ENCODE data around the gene TYW5. TPM values are rescaled to one million over a fixed set of nuclear protein-coding genes. Genes with fewer than 3 reads are reported as not detected.
A peak's percentile ranks its signal among the peaks of the same experiment; 100 is the strongest.

The TYW5 gene
- total and polyA plus RNA-seq, 2 donors (not counting 1 experiment from before 2014, with no cell fraction given): 5.8 to 10.1 TPM

DNA sequence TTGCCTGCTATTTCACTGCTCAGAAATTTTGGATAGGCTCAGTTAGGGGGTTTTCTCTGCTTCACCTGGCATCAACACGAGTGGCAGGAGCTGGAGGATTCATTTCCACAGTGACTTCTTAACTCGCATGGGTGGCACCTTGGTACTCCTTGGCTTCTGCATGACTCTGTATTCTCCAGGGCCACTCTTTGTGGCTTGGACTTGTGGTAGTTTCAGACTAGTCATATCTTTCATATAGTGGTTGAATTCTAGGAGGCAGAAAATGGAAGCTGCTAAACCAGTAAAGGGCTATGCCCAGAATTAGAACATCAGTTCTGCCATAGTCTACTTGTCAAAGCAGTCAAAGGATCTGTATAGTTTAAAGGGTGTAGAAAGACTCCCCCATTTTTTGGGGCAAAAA is 6.9 kb upstream of the TYW5 start:
- H3K27me3 ChIP-seq (ENCODE audit: control insufficient read depth, insufficient read depth, low read length): no peaks in the 10 kb centered on the region
- H3K9me3 ChIP-seq (ENCODE audit: control insufficient read depth, insufficient read depth, low read depth, low read length): no peaks in the 10 kb centered on the region
- DNase-seq (ENCODE audit: low read depth in 2 of 2): no peak
- H3K36me3 ChIP-seq (ENCODE audit: control insufficient read depth, insufficient read depth, low read length): peaks cover 2% of the 10 kb centered on the region
- no peak overlapping the region for H3K27ac ChIP-seq (ENCODE audit: insufficient read depth, low read length)
- no peak overlapping the region for H3K4me3 ChIP-seq (replicated peaks in 1 of 4; ENCODE audit: control extremely low read depth in 1 of 4, insufficient read depth in 1 of 4, low read depth in 3 of 4, low read length in 4 of 4)
- H3K79me2 ChIP-seq (ENCODE audit: control insufficient read depth, insufficient read depth, low read length): peaks cover 14% of the 10 kb centered on the region
- no peak overlapping the region for H3K9ac ChIP-seq (ENCODE audit: insufficient read depth, low read length)
- no peak overlapping the region for H2AFZ ChIP-seq (ENCODE audit: low read length)
- no peak overlapping the region for H3K4me2 ChIP-seq (ENCODE audit: extremely low read depth, insufficient read depth, low read length)
- H4K20me1 ChIP-seq (ENCODE audit: control insufficient read depth, extremely low read depth, insufficient read depth, low read length): no peaks in the 10 kb centered on the region
- no peaks in the 10 kb centered on the region for H3K4me1 ChIP-seq (ENCODE audit: control insufficient read depth, extremely low read depth, insufficient read depth, low read length)
- TF ChIP-seq, protein P1, sequence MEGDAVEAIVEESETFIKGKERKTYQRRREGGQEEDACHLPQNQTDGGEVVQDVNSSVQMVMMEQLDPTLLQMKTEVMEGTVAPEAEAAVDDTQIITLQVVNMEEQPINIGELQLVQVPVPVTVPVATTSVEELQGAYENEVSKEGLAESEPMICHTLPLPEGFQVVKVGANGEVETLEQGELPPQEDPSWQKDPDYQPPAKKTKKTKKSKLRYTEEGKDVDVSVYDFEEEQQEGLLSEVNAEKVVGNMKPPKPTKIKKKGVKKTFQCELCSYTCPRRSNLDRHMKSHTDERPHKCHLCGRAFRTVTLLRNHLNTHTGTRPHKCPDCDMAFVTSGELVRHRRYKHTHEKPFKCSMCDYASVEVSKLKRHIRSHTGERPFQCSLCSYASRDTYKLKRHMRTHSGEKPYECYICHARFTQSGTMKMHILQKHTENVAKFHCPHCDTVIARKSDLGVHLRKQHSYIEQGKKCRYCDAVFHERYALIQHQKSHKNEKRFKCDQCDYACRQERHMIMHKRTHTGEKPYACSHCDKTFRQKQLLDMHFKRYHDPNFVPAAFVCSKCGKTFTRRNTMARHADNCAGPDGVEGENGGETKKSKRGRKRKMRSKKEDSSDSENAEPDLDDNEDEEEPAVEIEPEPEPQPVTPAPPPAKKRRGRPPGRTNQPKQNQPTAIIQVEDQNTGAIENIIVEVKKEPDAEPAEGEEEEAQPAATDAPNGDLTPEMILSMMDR (conservative IDR thresholded peaks at IDR 0.05 in 1 of 2, IDR thresholded peaks at IDR 0.05 in 1 of 2; ENCODE audit: low read depth in 1 of 2, low read length in 2 of 2): no peak
- TF ChIP-seq EZH2 (IDR thresholded peaks at IDR 0.05; ENCODE audit: low read length, missing control alignments): no peak

DNA sequence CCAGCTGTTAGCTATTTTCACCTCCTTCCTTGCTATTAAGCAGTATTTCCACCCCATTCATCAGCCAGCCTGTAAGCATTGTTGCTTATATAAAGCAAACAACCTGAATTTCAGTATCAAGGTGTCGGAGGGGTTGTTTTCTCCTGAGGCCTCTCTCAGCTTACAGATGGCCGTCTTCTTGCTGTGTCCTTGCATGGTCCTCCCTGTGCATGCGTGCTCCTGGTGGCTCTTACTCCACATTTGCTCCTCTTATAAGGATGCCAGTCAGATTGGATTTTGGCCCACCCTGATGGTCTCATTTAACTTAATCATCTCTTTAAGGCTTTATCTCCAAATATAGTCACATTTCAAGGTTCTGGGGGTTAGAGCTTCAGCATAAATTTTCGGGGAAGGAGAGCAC is 2.7 kb upstream of the TYW5 start:
- Histone ChIP-seq H3K27ac (ENCODE audit: insufficient read depth, low read length) (no peak overlapping the region), H3K4me3 (replicated peaks in 1 of 4; ENCODE audit: control extremely low read depth in 1 of 4, insufficient read depth in 1 of 4, low read depth in 3 of 4, low read length in 4 of 4) (no peak overlapping the region), H3K9me3 (ENCODE audit: control insufficient read depth, insufficient read depth, low read depth, low read length) (no peaks in the 10 kb centered on the region), H2AFZ (ENCODE audit: low read length) (no peak overlapping the region), H3K79me2 (ENCODE audit: control insufficient read depth, insufficient read depth, low read length) (peaks cover 46% of the 10 kb centered on the region), H4K20me1 (ENCODE audit: control insufficient read depth, extremely low read depth, insufficient read depth, low read length) (no peaks in the 10 kb centered on the region), H3K36me3 (ENCODE audit: control insufficient read depth, insufficient read depth, low read length) (peaks cover 2% of the 10 kb centered on the region), H3K4me2 (ENCODE audit: extremely low read depth, insufficient read depth, low read length) (peak overlapping the region; percentile 37), H3K9ac (ENCODE audit: insufficient read depth, low read length) (no peak overlapping the region), H3K4me1 (ENCODE audit: control insufficient read depth, extremely low read depth, insufficient read depth, low read length) (peaks cover 7% of the 10 kb centered on the region), H3K27me3 (ENCODE audit: control insufficient read depth, insufficient read depth, low read length) (no peaks in the 10 kb centered on the region)
- DNase-seq (ENCODE audit: low read depth in 2 of 2): no peak
- TF ChIP-seq, protein P1 (conservative IDR thresholded peaks at IDR 0.05 in 1 of 2, IDR thresholded peaks at IDR 0.05 in 1 of 2; ENCODE audit: low read depth in 1 of 2, low read length in 2 of 2): no peak

DNA sequence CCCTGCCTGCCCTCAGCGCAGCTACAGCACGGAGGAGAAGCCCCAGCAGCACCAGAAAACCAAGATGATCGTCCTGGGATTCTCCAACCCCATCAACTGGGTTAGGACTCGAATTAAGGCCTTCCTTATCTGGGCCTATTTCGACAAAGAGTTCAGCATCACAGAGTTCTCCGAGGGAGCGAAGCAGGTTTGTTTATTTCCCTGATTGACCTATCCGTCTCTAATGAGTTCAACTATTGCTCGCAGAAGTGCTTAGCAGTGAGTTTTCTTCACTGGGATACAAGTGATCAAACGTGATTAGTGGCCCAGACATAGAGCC is 730 bp upstream of the TYW5 start:
- Histone ChIP-seq H3K27me3 (ENCODE audit: control insufficient read depth, insufficient read depth, low read length) (no peaks in the 10 kb centered on the region), H4K20me1 (ENCODE audit: control insufficient read depth, extremely low read depth, insufficient read depth, low read length) (no peaks in the 10 kb centered on the region)
- no peak for DNase-seq (ENCODE audit: low read depth in 2 of 2)

More for the DNA sequence above, 730 bp upstream of the TYW5 start:
- H3K4me1 ChIP-seq (ENCODE audit: control insufficient read depth, extremely low read depth, insufficient read depth, low read length): peaks cover 7% of the 10 kb centered on the region
- H3K9me3 ChIP-seq (ENCODE audit: control insufficient read depth, insufficient read depth, low read depth, low read length): no peaks in the 10 kb centered on the region
- peaks cover 57% of the 10 kb centered on the region for H3K79me2 ChIP-seq (ENCODE audit: control insufficient read depth, insufficient read depth, low read length)
- H3K9ac ChIP-seq (ENCODE audit: insufficient read depth, low read length): peak overlapping the region; percentile 87
- peak overlapping the region; percentile 98 for H3K4me2 ChIP-seq (ENCODE audit: extremely low read depth, insufficient read depth, low read length)
- peak overlapping the region; percentile 71 to 95 (median 80) for H3K4me3 ChIP-seq (replicated peaks in 1 of 4; ENCODE audit: control extremely low read depth in 1 of 4, insufficient read depth in 1 of 4, low read depth in 3 of 4, low read length in 4 of 4)
- TF ChIP-seq, protein P1 (conservative IDR thresholded peaks at IDR 0.05 in 1 of 2, IDR thresholded peaks at IDR 0.05 in 1 of 2; ENCODE audit: low read depth in 1 of 2, low read length in 2 of 2): no peak
- no peak for TF ChIP-seq EZH2 (IDR thresholded peaks at IDR 0.05; ENCODE audit: low read length, missing control alignments)
- peak overlapping the region; percentile 84 for H2AFZ ChIP-seq (ENCODE audit: low read length)
- peak overlapping the region; percentile 75 for H3K27ac ChIP-seq (ENCODE audit: insufficient read depth, low read length)
- H3K36me3 ChIP-seq (ENCODE audit: control insufficient read depth, insufficient read depth, low read length): peaks cover 2% of the 10 kb centered on the region

Measured in fibroblast of lung (primary cell).